ENCODE results near the gene KDF1.

DNA sequence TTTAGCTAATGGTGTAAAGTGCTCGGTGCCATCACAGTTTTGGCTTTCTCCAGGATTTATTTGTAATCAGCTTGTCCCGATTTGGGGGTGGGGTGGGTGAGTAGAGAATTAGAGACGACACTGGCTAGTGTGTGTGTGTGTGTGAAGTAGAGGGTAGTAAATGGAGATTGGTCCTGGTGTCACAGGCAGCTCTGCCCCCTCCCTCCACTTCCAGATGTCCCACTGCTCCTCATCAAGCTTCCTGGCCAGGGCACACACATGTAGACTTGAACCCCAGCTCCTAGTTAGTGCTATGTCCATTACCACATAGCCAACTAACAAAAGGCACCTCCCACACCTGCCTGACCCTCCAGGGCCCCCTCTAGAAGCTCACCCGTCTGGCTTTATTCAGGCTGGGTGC, 36.4 kb upstream of the KDF1 start:
- TF ChIP-seq POLR2AphosphoS5 (IDR thresholded peaks at IDR 0.05; ENCODE audit: borderline replicate concordance, low read depth, low read length) = no peak
- no peak for TF ChIP-seq EZH2 (IDR thresholded peaks at IDR 0.05)
- TF ChIP-seq FOXP2 (optimal IDR thresholded peaks at IDR 0.05; ENCODE audit: control extremely low read depth, extremely low read length, insufficient read depth) = no peak

Data from SK-N-MC (cell line).